Activated naive CD4-positive, alpha-beta T cell treated with anti-CD3 and anti-CD28 coated beads, Interleukin-2, amount 50 U/mL, for 72 hours (primary cell): ENCODE data around the gene MRC2. TPM values are rescaled to one million over a fixed set of nuclear protein-coding genes. Genes with fewer than 3 reads are reported as not detected.
"Not testable (repeated sequence)": the region's sequence is repeated elsewhere in the genome, so short reads cannot be mapped to it uniquely, and the experiment has no call there.

Source experiments
- ATAC-seq, 2 donors: fragments of 150-1000 bp; cut with Tn5 transposase; 2 replicates each; pipeline ENCODE4 v1.10.0; 2021; ENCODE audit warnings: mild to moderate bottlenecking in 2 of 2, moderate library complexity in 2 of 2
- DNase-seq, 2 donors: peaks; one replicate each; pipeline ENCODE4 v3.0.0; 2021 to 2022; ENCODE audit warnings: low spot score in 2 of 2
- H3K27ac Mint-ChIP-seq, 2 donors: one replicate each; pipeline ENCODE4 v1.8.0; 2022; ENCODE audit warnings: mild to moderate bottlenecking in 2 of 2, mixed read lengths in 2 of 2
- H3K36me3 Mint-ChIP-seq, 2 donors: one replicate each; pipeline ENCODE4 v1.8.0; 2022; ENCODE audit warnings: mixed read lengths in 2 of 2
- H3K9me3 Mint-ChIP-seq, 2 donors: one replicate each; pipeline ENCODE4 v1.8.0; 2022; ENCODE audit warnings: mixed read lengths in 2 of 2
- total RNA-seq, 2 donors: library from RNA; stranded (reverse); gene quantifications; one replicate each; pipeline ENCODE4 v1.2.3, GENCODE V29; 2022

Gene MRC2
- total RNA-seq, 2 donors from 2014 or later: 8.1 to 12.4 TPM

DNA sequence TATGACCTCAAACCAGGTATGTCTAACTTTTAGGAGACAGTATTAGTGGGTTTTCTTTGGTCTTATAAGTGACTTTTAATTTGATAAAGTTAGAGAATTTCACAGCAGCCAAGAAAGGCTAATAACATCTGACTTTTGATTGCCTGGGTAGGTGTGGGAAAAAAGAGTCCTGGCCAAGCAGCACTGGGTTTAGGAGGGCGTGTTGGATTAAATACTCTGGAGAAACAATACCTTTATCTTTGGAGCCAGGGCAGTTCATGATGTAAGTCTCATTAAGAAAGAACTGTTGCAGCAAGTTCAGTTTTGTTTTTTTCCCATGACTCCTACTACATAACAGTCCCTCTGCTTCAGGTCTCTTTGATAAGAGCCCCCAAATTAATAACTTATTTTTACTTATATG, 26.7 kb upstream of the MRC2 start:
- H3K27ac Mint-ChIP-seq: no peak overlapping the region
- H3K36me3 Mint-ChIP-seq: peaks cover 12 to 15% of the 10 kb centered on the region in 2 donors
- ATAC-seq: no peak
- H3K9me3 Mint-ChIP-seq: no peaks in the 10 kb centered on the region
- DNase-seq: no peak

DNA sequence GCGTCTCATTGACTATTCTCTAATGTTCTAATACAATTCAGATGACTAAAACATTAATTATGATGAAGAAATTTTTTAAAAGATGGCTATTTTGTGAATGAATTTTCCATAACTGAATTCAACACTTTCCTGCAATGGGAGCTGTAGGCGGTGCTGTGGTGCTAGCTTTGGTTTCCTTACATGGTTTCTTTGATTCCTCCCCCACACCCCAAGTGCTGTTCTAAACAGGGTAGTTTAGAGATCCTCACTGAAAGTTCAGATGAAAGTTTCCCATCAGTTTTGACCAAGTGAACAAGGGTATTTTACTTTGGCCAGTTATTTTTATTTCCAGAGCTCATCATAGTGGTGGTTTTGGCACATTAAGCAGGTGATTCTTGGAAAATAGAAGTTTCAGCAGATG, 26.0 kb upstream of the MRC2 start:
- no peak for DNase-seq
- H3K27ac Mint-ChIP-seq: no peak overlapping the region
- H3K36me3 Mint-ChIP-seq: peaks cover 7 to 15% of the 10 kb centered on the region in 2 donors
- ATAC-seq: no peak
- H3K9me3 Mint-ChIP-seq: no peaks in the 10 kb centered on the region

DNA sequence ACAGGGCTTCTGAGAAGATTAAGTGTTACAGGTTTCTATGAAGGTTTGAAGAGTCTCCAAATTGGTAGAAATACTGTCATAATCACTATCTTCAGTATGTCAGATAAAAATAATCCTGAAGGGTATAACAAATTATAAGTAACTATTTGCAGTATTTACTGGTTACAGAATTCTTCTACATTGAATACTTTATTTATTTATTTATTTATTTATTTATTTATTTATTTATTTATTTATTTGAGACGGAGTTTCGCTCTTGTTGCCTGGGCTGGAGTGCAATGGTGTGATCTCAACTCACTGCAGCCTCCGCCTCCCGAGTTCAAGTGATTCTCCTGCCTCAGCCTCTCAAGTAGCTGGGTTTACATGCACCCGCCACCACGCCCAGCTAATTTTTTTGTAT, 23.7 kb upstream of the MRC2 start:
- not testable (repeated sequence) for H3K9me3 Mint-ChIP-seq, DNase-seq, H3K27ac Mint-ChIP-seq, ATAC-seq
- H3K36me3 Mint-ChIP-seq: peaks cover 10 to 14% of the 10 kb centered on the region in 2 donors

DNA sequence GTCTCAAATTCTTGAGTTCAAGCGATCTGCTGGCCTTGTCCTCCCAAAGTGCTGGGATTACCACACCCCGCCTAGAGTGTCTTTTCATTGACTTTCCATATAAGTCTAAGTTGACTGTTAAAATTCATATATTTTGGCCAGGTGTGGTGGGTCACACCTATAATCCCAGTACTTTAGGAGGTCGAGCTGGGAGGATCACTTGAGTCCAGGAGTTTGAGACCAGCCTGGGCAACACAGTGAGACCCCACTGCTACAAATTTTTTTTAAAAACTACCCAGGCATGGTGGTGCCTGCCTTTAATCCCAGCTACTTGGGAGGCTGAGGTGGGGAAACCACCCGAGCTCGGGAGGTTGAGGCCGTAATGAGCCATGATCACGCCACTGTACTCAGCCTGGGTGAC, 21.9 kb upstream of the MRC2 start:
- Mint-ChIP-seq H3K36me3 (peaks cover 5 to 14% of the 10 kb centered on the region in 2 donors), H3K9me3 (no peaks in the 10 kb centered on the region), H3K27ac (no peak overlapping the region)
- DNase-seq (no peak), ATAC-seq (no peak)

DNA sequence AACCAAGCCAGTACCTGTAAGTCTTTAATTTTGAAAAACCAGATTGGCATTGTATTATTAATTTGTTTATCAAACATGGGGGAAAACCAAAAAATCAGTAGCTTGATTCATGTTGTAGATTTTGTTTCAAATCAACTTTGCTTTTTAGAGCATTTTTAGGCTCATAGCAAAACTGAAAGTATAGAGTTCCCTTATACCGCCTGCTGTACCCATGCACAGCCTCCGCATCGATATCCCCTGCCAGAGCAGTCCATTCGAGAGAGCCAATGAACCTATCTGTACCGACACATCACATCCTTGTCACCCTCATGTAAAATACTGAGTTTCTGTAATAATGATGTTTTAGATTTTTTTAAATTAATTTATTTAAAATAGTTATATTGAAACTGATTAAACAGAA, 16.2 kb upstream of the MRC2 start:
- Mint-ChIP-seq H3K27ac (no peak overlapping the region), H3K36me3 (peaks cover 5 to 15% of the 10 kb centered on the region in 2 donors), H3K9me3 (no peaks in the 10 kb centered on the region)
- no peak for ATAC-seq
- no peak for DNase-seq

DNA sequence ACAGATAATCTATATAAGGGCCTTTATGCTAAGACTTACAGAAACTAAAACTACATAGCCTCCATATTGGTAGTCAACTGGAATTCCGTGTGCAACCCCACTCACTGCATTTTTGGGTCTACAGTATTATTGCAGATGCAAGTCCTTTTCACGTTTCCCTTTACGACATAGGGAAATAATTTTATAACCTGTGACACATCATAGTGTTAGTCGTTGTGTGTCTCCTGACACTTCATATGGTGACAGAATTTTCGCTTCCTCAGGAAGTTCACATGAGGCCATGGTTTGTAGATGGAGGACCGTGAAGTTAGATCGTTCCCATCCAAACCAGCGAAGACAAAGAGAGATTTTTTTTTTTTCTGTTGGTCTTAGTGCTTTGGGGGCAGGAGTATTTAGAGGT, 15.7 kb upstream of the MRC2 start:
- ATAC-seq (no peak), DNase-seq (no peak)
- H3K27ac Mint-ChIP-seq: no peak overlapping the region
- H3K36me3 Mint-ChIP-seq: peaks cover 5 to 15% of the 10 kb centered on the region in 2 donors
- no peaks in the 10 kb centered on the region for H3K9me3 Mint-ChIP-seq

DNA sequence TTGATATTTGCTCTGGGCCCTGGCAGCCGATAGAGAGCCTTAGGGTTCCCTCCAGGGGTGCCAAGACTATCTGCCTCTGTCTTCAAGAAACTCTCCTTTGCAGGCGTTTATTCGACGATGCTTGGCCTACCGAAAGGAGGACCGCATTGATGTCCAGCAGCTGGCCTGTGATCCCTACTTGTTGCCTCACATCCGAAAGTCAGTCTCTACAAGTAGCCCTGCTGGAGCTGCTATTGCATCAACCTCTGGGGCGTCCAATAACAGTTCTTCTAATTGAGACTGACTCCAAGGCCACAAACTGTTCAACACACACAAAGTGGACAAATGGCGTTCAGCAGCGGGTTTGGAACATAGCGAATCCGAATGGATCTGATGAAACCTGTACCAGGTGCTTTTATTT, 15.2 kb upstream of the MRC2 start:
- not testable (repeated sequence) for H3K9me3 Mint-ChIP-seq, H3K27ac Mint-ChIP-seq, DNase-seq, ATAC-seq
- peaks cover 5 to 15% of the 10 kb centered on the region in 2 donors for H3K36me3 Mint-ChIP-seq

DNA sequence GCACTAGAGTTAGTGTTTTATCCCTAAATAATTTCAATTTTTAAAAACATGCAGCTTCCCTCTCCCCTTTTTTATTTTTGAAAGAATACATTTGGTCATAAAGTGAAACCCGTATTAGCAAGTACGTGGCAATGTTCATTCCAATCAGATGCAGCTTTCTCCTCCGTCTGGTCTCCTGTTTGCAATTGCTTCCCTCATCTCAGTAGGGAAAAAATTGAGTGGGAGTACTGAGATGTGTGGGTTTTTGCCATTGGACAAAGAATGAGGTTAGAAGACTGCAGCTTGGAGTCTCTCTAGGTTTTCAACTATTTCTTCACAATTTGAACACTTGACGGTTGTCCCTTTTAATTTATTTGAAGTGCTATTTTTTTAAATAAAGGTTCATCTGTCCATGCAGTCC, 14.4 kb upstream of the MRC2 start:
- not testable (repeated sequence) for DNase-seq, ATAC-seq, H3K36me3 Mint-ChIP-seq, H3K9me3 Mint-ChIP-seq, H3K27ac Mint-ChIP-seq

DNA sequence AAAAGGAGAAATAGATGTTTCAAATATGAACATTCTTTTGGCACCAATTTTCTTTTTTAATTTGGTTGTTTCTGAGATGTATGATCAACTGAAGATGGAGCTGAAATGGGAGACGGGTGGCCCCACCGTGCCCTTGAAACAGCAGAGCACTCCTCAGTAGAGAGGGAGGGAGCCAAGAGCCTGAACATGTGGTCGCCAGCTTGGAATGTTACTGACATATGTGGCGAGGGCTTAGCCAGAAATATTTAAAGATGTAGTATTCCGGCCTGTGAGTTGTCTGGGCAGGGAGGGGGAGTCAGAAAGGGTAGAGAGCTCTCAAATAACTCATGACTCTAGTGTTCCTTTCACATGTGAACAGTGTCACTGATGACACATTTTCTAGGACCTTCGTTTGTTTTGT, 13.3 kb upstream of the MRC2 start:
- peaks cover 5 to 8% of the 10 kb centered on the region in 2 donors for H3K36me3 Mint-ChIP-seq
- DNase-seq (no peak), ATAC-seq (no peak)
- no peak overlapping the region for H3K27ac Mint-ChIP-seq
- no peaks in the 10 kb centered on the region for H3K9me3 Mint-ChIP-seq

DNA sequence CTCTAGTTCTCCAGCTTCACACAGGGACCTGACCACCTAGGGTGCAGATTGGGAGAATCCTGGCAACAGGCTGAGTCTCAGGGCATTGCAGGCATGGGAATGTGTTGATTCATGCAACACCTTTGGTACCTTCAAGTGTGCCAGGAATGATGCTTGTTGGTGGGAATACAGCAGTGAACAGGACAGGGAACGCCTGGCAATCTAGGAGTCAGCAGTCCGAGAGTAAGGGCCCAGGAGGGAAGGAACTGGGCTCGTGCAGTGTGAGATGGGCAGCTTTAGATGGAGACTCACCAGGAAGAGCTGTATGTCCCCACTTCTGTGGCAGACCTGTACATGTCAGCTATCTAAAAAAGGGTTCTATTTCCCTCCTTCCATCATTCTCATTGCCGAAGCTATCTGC, 12.0 kb upstream of the MRC2 start:
- Mint-ChIP-seq H3K9me3 (no peaks in the 10 kb centered on the region), H3K27ac (no peak overlapping the region), H3K36me3 (peaks cover under 1 to 2% of the 10 kb centered on the region in 2 donors)
- DNase-seq: no peak
- no peak for ATAC-seq

DNA sequence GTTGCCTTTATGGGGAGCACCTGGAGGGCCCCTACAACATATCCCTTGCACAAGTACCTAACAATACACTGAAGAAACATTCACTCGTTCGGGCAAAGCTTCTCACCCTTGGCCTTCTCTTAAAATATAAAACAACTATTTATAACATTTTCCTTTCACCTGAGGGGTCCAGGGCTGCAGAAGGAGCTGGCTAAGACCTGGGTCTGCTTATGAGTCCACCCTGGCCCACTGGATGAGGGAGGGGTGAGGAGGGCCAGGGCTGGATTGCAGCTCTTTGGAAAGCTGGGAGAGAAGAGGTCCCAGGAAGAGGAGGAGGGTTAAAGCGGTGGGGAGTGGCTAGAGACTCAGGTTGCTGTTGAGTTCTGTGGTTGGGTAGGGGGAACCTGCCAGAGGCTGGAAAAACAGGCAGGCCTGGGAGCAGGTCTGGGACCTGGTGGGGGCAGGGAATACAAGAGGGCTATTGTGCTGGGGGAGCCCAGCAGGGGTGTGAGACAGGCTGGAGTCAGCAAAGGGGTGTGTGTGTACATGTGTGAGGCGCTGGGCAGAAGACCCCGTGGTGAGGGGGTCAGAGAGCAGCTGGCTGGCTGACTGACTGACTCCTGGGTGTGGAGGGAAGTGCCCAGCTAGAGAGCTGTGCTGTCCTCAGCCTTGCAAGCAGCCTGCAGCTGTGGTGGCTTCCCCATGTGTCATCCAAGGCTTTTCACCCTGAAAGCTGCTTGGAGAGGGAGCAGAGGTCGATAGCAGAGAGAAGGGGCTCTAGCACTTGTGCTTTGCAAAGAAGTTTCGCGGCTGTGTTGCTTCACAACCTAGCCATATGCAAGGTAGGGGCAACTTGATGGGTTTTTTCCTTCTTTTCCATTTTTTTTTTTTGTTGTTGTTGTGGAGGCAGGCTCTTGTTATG, 10.2 kb upstream of the MRC2 start:
- H3K9me3 Mint-ChIP-seq: no peaks in the 10 kb centered on the region
- no peak overlapping the region for H3K27ac Mint-ChIP-seq
- DNase-seq (no peak), ATAC-seq (peak in 1 of 2 donors; percentile 16)
- H3K36me3 Mint-ChIP-seq: no peaks in the 10 kb centered on the region

DNA sequence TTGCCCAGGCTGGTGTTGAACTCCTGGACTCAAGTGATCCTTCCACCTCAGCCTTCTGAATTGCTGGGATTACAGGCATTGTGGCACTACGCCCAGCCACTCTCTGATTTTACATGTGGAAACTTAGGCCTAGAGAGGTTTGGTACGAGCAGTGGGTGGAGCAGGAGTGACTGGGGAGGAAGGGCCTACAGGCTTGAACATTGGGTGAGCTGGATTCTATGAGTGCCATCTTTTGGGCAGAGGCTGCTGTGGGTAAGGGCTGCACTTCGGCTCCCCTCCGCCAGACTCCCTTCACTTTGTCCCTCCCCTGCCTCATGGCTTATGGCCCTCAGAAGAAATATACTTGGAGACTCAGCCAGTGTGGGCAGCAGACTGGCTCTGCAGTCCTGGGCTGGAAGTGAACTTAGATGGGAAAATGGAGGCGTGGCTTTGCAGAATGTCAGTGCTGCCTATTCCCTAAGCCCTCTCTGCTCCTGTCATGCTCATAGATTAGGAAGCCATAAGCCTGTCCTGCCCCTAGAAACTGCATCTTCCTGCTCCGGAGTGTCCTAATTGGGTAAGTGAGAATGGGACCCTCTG, 9.5 kb upstream of the MRC2 start:
- no peaks in the 10 kb centered on the region for H3K36me3 Mint-ChIP-seq
- no peak for DNase-seq
- no peaks in the 10 kb centered on the region for H3K9me3 Mint-ChIP-seq
- H3K27ac Mint-ChIP-seq: peak overlapping the region in 1 of 2 donors; percentile 15
- ATAC-seq: no peak

DNA sequence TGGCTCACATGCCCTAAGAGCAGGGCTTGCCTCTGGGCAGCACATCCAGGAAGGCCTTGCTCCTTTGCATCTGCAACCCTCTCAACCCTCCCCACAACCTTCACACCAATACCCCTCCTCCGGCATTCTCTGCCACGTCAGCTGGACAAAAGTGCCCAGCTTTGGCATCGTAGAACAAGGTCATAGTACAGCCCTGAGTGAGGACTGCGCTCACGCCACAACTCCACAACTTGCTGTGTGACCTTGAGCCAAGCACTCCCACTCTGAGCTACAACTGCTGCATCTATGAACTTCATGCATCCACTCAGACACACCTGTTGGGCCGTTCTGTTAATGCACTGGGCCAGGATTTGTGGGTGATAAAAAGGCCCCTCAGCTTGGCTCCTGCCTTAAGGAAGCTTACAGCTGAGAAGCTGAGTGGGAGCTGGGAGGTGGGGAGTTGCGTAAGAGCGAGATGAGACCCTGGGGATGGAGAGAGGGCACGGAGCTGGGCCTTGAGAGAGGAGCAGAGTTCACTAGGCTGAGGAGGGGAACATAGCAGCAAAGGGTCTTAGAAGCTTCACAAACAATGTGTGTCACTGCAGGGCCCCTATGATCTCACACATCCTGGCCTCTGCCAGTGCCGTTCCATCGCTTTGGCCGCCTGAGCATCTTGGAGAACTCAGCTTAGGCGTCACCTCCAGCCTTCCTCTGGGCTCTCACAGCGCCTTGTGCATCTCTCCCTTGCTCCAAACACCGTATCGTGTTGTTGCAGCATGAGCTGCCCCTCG, 8.6 kb upstream of the MRC2 start:
- no peak for DNase-seq
- ATAC-seq: no peak
- Mint-ChIP-seq H3K36me3 (no peaks in the 10 kb centered on the region), H3K27ac (peak overlapping the region in 1 of 2 donors; percentile 15), H3K9me3 (no peaks in the 10 kb centered on the region)

DNA sequence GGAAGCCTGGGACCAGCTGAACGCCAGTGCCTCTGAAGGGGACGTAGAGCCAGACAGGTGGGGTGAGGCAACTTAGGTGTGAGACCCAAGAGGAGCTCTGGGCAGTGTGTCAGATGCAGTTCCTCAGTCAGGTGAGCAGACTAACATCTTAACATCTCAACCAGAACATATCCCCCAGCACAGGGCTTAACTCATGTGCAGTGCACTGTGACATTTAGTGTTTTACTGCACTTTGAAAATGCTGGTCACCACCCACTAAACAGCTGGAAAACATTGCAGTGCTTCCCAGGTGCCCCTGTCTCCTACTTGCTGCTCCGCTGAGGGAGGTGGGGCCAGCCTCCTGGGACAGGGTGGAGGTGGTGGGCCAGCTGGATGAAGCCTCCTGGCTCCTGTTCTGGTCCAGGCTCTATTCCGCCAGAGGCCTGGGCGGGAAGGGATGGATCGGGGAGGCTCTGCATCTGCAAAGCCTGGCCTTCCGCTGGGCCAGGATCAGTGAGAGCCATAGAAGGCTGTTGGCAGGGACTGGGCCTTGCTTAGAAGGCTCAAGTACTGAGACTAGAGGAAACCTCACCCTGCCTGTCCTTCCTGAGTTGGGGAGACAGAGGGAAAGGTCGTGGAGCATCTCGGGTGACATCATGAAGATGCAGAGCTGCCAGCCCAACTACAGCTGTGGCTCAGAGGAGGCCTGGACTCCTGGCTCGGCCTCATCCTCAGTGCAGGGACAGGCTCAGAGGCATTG, 7.9 kb upstream of the MRC2 start:
- Mint-ChIP-seq H3K9me3 (no peaks in the 10 kb centered on the region), H3K36me3 (no peaks in the 10 kb centered on the region), H3K27ac (no peak overlapping the region)
- DNase-seq (no peak), ATAC-seq (no peak)

DNA sequence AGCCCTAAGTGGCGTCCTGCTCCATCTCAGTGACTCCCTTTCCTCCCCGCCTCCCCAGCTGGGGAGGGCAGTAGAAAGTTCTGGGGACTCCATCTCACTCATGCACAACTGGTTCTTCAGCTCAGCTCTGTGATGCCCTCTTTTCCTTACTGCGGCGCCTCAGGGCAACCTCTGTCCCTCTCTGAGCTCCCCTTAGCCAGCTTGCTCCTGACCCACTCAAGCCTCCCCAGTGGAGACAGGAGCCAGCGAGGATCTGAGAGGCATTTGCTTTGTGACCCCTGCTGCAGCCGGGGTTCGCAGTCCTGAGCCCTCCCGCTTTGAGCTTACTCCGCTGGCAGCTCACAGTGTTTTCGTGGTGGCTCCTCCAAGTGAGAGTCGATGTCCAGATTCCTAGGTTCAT, 6.2 kb upstream of the MRC2 start:
- no peak for DNase-seq
- no peak for ATAC-seq
- H3K27ac Mint-ChIP-seq: no peak overlapping the region
- H3K36me3 Mint-ChIP-seq: peaks cover 0 to 9% of the 10 kb centered on the region in 2 donors
- H3K9me3 Mint-ChIP-seq: no peaks in the 10 kb centered on the region

DNA sequence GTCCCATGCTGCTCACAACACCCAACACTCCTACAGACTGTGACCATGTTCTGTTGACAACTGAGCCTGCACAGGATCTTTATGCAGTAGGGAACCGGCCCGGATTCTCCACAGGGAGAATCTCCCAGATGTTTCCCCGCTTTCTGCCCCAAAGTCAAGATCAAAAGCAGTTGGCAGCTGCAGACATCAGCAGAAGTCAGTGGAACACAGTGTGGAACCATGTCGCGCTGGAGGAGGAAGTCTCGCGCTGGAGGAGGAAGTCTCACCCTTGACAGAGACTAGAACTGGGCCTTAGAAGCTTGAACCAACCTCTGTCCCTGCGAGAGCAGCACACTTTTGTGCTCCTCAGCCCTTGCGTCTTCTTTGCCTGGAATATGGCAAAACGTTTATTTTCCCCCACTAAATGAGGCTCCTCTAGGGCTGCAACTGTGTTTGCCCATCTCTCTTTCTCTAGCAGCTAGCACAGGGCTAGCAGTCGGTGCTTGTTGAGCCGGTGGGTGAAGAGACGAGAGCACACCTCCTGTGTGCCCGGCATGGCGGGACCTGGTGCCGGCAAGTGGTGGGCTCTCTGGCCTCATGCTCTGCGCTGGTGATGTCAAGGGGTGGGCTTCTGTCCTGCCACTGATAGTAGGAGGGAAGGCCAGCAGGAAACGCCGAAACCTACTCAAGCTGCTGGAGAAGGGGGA, 2.1 kb upstream of the MRC2 start:
- Mint-ChIP-seq H3K27ac (no peak overlapping the region), H3K36me3 (peaks cover 5 to 13% of the 10 kb centered on the region in 2 donors), H3K9me3 (no peaks in the 10 kb centered on the region)
- no peak for ATAC-seq
- DNase-seq: no peak
